Astrocyte (in vitro differentiated cells and primary cell): ENCODE data around the gene PARP1. TPM values are rescaled to one million over a fixed set of nuclear protein-coding genes. Genes with fewer than 3 reads are reported as not detected.

Experiments
- DNase-seq: peaks from one replicate; pipeline ENCODE4 v3.0.0-alpha.2; 2010; ENCODE audit warnings: low read depth
- FAIRE-seq: peaks from 2 replicates; lab custom pipeline; 2011; peaks lifted over from hg19 to GRCh38; lab: Jason Lieb, UNC
- H2AFZ ChIP-seq: 2 replicates; pipeline ENCODE4 v1.6.0; 2012; ENCODE audit warnings: low read depth, low read length, inconsistent platforms
- H3K27ac ChIP-seq: 2 replicates; pipeline ENCODE4 v1.5.1; 2011; ENCODE audit warnings: low read depth, low read length, inconsistent platforms
- H3K27me3 ChIP-seq: 2 replicates; pipeline ENCODE4 v1.6.0; 2011; ENCODE audit warnings: low read length, inconsistent platforms; ENCODE audit not compliant: insufficient read depth
- H3K36me3 ChIP-seq: 2 replicates; pipeline ENCODE4 v1.5.1; 2011; ENCODE audit warnings: low read length, inconsistent platforms; ENCODE audit not compliant: insufficient read depth
- H3K4me1 ChIP-seq: 2 replicates; pipeline ENCODE4 v1.5.1; 2011; ENCODE audit warnings: low read length, inconsistent platforms; ENCODE audit not compliant: insufficient read depth
- H3K4me2 ChIP-seq: 2 replicates; pipeline ENCODE4 v1.6.0; 2012; ENCODE audit warnings: low read length, inconsistent platforms
- H3K4me3 ChIP-seq: 2 replicates; pipeline ENCODE4 v1.5.1; 2011; ENCODE audit warnings: low read depth, mild to moderate bottlenecking, low read length, inconsistent platforms; ENCODE audit not compliant: insufficient read depth
- H3K79me2 ChIP-seq: 2 replicates; pipeline ENCODE4 v1.6.0; 2012; ENCODE audit warnings: mild to moderate bottlenecking, low read length, inconsistent platforms; ENCODE audit not compliant: insufficient read depth
- H3K9ac ChIP-seq: 2 replicates; pipeline ENCODE4 v1.6.0; 2012; ENCODE audit warnings: mild to moderate bottlenecking, low read length, inconsistent platforms
- H3K9me3 ChIP-seq: 2 replicates; pipeline ENCODE4 v1.5.1; 2012; ENCODE audit warnings: low read depth, mild to moderate bottlenecking, low read length, inconsistent platforms; ENCODE audit not compliant: insufficient read depth
- H4K20me1 ChIP-seq: 2 replicates; pipeline ENCODE4 v1.6.0; 2012; ENCODE audit warnings: low read length, inconsistent platforms; ENCODE audit not compliant: insufficient read depth
- H3K27ac Mint-ChIP-seq: one replicate; pipeline ENCODE4 v1.8.0; 2021; ENCODE audit warnings: mild to moderate bottlenecking, mixed read lengths; ENCODE audit not compliant: unreplicated experiment
- H3K27me3 Mint-ChIP-seq: one replicate; pipeline ENCODE4 v1.8.0; 2021; ENCODE audit warnings: low read depth, mixed read lengths; ENCODE audit not compliant: unreplicated experiment
- H3K36me3 Mint-ChIP-seq: one replicate; pipeline ENCODE4 v1.8.0; 2021; ENCODE audit warnings: low read depth, mixed read lengths; ENCODE audit not compliant: unreplicated experiment
- H3K4me1 Mint-ChIP-seq: one replicate; pipeline ENCODE4 v1.8.0; 2021; ENCODE audit warnings: low read depth, mixed read lengths; ENCODE audit not compliant: unreplicated experiment
- H3K4me3 Mint-ChIP-seq: one replicate; pipeline ENCODE4 v1.8.0; 2021; ENCODE audit warnings: mild to moderate bottlenecking, moderate library complexity, mixed read lengths; ENCODE audit not compliant: unreplicated experiment
- H3K9me3 Mint-ChIP-seq: one replicate; pipeline ENCODE4 v1.8.0; 2021; ENCODE audit warnings: mild to moderate bottlenecking, mixed read lengths; ENCODE audit not compliant: unreplicated experiment
- CTCF ChIP-seq: IDR thresholded peaks from 2 replicates; pipeline ENCODE4 v1.5.1; 2011; ENCODE audit warnings: low read depth, mild to moderate bottlenecking, inconsistent platforms, low read length, moderate library complexity; ENCODE audit not compliant: insufficient read depth
- EZH2 ChIP-seq: IDR thresholded peaks from 2 replicates; pipeline ENCODE4 v1.6.1; 2012; ENCODE audit warnings: mild to moderate bottlenecking, low read length, inconsistent platforms; ENCODE audit not compliant: insufficient read depth
- total RNA-seq: library from RNA; stranded (reverse); gene quantifications from 2 replicates; pipeline ENCODE4 v1.2.1, GENCODE V29; 2021

The PARP1 gene
- total RNA-seq, 1 donor from 2014 or later, result 57.8 TPM

- Mint-ChIP-seq H3K27me3 (no peaks in the 10 kb centered on the region), H3K4me3 (no peak overlapping the region), H3K4me1 (peaks cover 8% of the 10 kb centered on the region), H3K27ac (no peak overlapping the region), H3K36me3 (peaks cover 34% of the 10 kb centered on the region), H3K9me3 (no peaks in the 10 kb centered on the region)
- Histone ChIP-seq H3K27me3 (no peaks in the 10 kb centered on the region), H3K4me2 (peak overlapping the region; percentile 59), H2AFZ (no peak overlapping the region), H3K4me3 (no peak overlapping the region), H3K9ac (peak overlapping the region; percentile 8), H3K79me2 (no peaks in the 10 kb centered on the region), H3K4me1 (peaks cover 11% of the 10 kb centered on the region), H4K20me1 (peaks cover 8% of the 10 kb centered on the region), H3K27ac (peak overlapping the region; percentile 65), H3K36me3 (peaks cover 49% of the 10 kb centered on the region), H3K9me3 (no peaks in the 10 kb centered on the region)
- FAIRE-seq (no peak), DNase-seq (peak; percentile 87)
- no peak for TF ChIP-seq CTCF
- no peak for TF ChIP-seq EZH2
Observed at GRCh38 chr1:226365831-226366231, 42.1 kb downstream of the PARP1 start.

GRCh38 chr1:226364901-226365565 is 42.9 kb downstream of the PARP1 start:
- Mint-ChIP-seq H3K9me3 (no peaks in the 10 kb centered on the region), H3K4me3 (no peak overlapping the region), H3K27me3 (no peaks in the 10 kb centered on the region), H3K27ac (no peak overlapping the region), H3K36me3 (peaks cover 36% of the 10 kb centered on the region), H3K4me1 (peaks cover 8% of the 10 kb centered on the region)
- no peak for FAIRE-seq
- Histone ChIP-seq H3K4me1 (peaks cover 11% of the 10 kb centered on the region), H3K4me2 (no peak overlapping the region), H3K36me3 (peaks cover 46% of the 10 kb centered on the region), H2AFZ (no peak overlapping the region), H3K79me2 (no peaks in the 10 kb centered on the region), H3K4me3 (no peak overlapping the region), H3K27me3 (no peaks in the 10 kb centered on the region), H4K20me1 (peaks cover 8% of the 10 kb centered on the region), H3K9me3 (no peaks in the 10 kb centered on the region), H3K9ac (no peak overlapping the region), H3K27ac (no peak overlapping the region)
- DNase-seq, result no peak
- TF ChIP-seq EZH2 (no peak), CTCF (no peak)

- TF ChIP-seq CTCF, result no peak
- TF ChIP-seq EZH2, result no peak
- Mint-ChIP-seq H3K4me1 (peaks cover 8% of the 10 kb centered on the region), H3K4me3 (no peak overlapping the region), H3K36me3 (peaks cover 36% of the 10 kb centered on the region), H3K27ac (no peak overlapping the region), H3K27me3 (no peaks in the 10 kb centered on the region), H3K9me3 (no peaks in the 10 kb centered on the region)
- Histone ChIP-seq H3K9ac (no peak overlapping the region), H3K27ac (no peak overlapping the region), H3K4me1 (peaks cover 11% of the 10 kb centered on the region), H3K4me3 (no peak overlapping the region), H3K4me2 (no peak overlapping the region), H2AFZ (no peak overlapping the region), H3K9me3 (no peaks in the 10 kb centered on the region), H3K36me3 (peaks cover 46% of the 10 kb centered on the region), H3K79me2 (no peaks in the 10 kb centered on the region), H3K27me3 (no peaks in the 10 kb centered on the region), H4K20me1 (peaks cover 8% of the 10 kb centered on the region)
- no peak for DNase-seq
- no peak for FAIRE-seq
Observed at GRCh38 chr1:226364514-226364899, 43.4 kb downstream of the PARP1 start.
